ENCODE measurements around the gene GNB2. TPM values are rescaled to one million over a fixed set of nuclear protein-coding genes. Genes with fewer than 3 reads are reported as not detected.
A peak's percentile ranks its signal among the peaks of the same experiment; 100 is the strongest.

The GNB2 gene
- total RNA-seq, 1 experiment from 2014 or later, result 174 TPM

GRCh38 chr7:100686201-100686821, 12.8 kb downstream of the GNB2 start:
- no peak overlapping the region for H2AFZ ChIP-seq (ENCODE audit: low read length)
- peaks cover 16% of the 10 kb centered on the region; the same call in 1 of the 2 replicates for H3K79me2 ChIP-seq (ENCODE audit: insufficient read depth, low read length)
- no peak overlapping the region for H4K8ac ChIP-seq (replicated peaks; ENCODE audit: insufficient read length, low read depth, low read length)
- H3K23ac ChIP-seq (ENCODE audit: insufficient read length, low read depth, low read length), result no peak overlapping the region
- H4K5ac ChIP-seq (ENCODE audit: insufficient read length, low read depth, low read length), result no peak overlapping the region
- no peaks in the 10 kb centered on the region for H3K4me1 ChIP-seq (ENCODE audit: insufficient read depth, low read length)
- H2BK20ac ChIP-seq (ENCODE audit: low read depth, low read length, poor library complexity, severe bottlenecking), result no peak overlapping the region
- no peaks in the 10 kb centered on the region for H3K9me3 Mint-ChIP-seq
- H3K27me3 Mint-ChIP-seq (ENCODE audit: low read depth), result no peaks in the 10 kb centered on the region
- no peak overlapping the region for H3T11ph ChIP-seq (ENCODE audit: low read length)
- no peaks in the 10 kb centered on the region for H3K27me3 ChIP-seq (ENCODE audit: insufficient read depth, low read length)
- H3K9me3 ChIP-seq (ENCODE audit: control insufficient read depth, low read depth, low read length), result no peaks in the 10 kb centered on the region
- H2BK15ac ChIP-seq (ENCODE audit: low read depth, low read length), result no peak overlapping the region
- peaks cover 30 to 79% (median 70%) of the 10 kb centered on the region in 3 experiments for H3K36me3 Mint-ChIP-seq (ENCODE audit: insufficient read depth in 1 of 3, low read depth in 3 of 3)
- no peak overlapping the region for H3K18ac ChIP-seq (ENCODE audit: insufficient read length, low read depth, low read length)
- H3K27ac Mint-ChIP-seq, result peak overlapping the region in 1 of 3 experiments; percentile 44; a peak in 1 of 7 replicates
- no peak overlapping the region for H3K9ac ChIP-seq (ENCODE audit: extremely low read depth, insufficient read length, low read length)
- H4K20me1 ChIP-seq (ENCODE audit: control insufficient read depth, insufficient read depth, insufficient read length), result no peaks in the 10 kb centered on the region
- H2BK5ac ChIP-seq (ENCODE audit: insufficient read length, low read length), result no peak overlapping the region
- H2BK12ac ChIP-seq (ENCODE audit: insufficient read length, low read depth, low read length), result no peak overlapping the region
- no peak overlapping the region for H3K4me3 Mint-ChIP-seq
- no peak overlapping the region for H3K56ac ChIP-seq (ENCODE audit: insufficient read length, low read depth, low read length)
- no peak overlapping the region for H2AK5ac ChIP-seq (ENCODE audit: insufficient read length, low read length)
- no peak overlapping the region for H3K14ac ChIP-seq (ENCODE audit: insufficient read depth, low read length)
- H3K79me1 ChIP-seq (ENCODE audit: insufficient read depth, low read depth, low read length, poor library complexity, severe bottlenecking), result peaks cover 5% of the 10 kb centered on the region
- WGBS (ENCODE audit: extremely low coverage, insufficient read length, low lambda C conversion rate), result no CpG with 5 or more reads among the region's 33 CpGs
- H3K4me1 Mint-ChIP-seq, result peaks cover 5 to 12% of the 10 kb centered on the region in 2 experiments
- no peak overlapping the region for H3K4me2 ChIP-seq (ENCODE audit: insufficient read depth, insufficient read length, low read length)
- no peak overlapping the region for H3K4ac ChIP-seq (ENCODE audit: low read depth, low read length)
- DNase-seq, result no peak
- no peak overlapping the region for H4K91ac ChIP-seq (ENCODE audit: insufficient read length, low read depth, low read length)
- no peak overlapping the region for H3K27ac ChIP-seq (ENCODE audit: insufficient read length, low read depth, low read length)
- TF ChIP-seq CTCF (conservative IDR thresholded peaks at IDR 0.05), result no peak
- H2BK120ac ChIP-seq (ENCODE audit: low read depth, low read length, poor library complexity, severe bottlenecking), result no peak overlapping the region
- no peaks in the 10 kb centered on the region for H3K23me2 ChIP-seq (ENCODE audit: insufficient read length, low read depth, low read length, poor library complexity, severe bottlenecking)
